Panc1 (cell line): Measurements from ENCODE around the gene NT5C.

Experiments used
- POLR2AphosphoS5 ChIP-seq: IDR thresholded peaks from 2 replicates; pipeline ENCODE4 v1.6.1; 2012; ENCODE audit warnings: mild to moderate bottlenecking, low read depth, low read length, moderate library complexity
- SIN3A ChIP-seq: IDR thresholded peaks from 2 replicates; pipeline ENCODE4 v1.6.1; 2012; ENCODE audit warnings: low read depth, mild to moderate bottlenecking, low read length, moderate library complexity, borderline replicate concordance; ENCODE audit not compliant: insufficient read depth
- TCF7L2 ChIP-seq: IDR thresholded peaks from 2 replicates; pipeline ENCODE4 v1.6.1; 2011; ENCODE audit warnings: mild to moderate bottlenecking, low read depth, low read length, inconsistent platforms
- TF ChIP-seq, protein P1 (sequence below): fragments of 450-650 bp; IDR thresholded peaks from 2 replicates; pipeline ENCODE4 v1.5.1; 2017; ENCODE audit warnings: mild to moderate bottlenecking
- TF ChIP-seq, protein P2 (sequence below), 2 experiments: IDR thresholded peaks; 2 replicates each; pipeline ENCODE4 v1.6.1; 2011 to 2012; ENCODE audit warnings: low read depth in 2 of 2, control low read depth in 1 of 2, low read length in 1 of 2, mild to moderate bottlenecking in 1 of 2, moderate library complexity in 1 of 2; ENCODE audit not compliant: insufficient read depth in 1 of 2

DNA sequence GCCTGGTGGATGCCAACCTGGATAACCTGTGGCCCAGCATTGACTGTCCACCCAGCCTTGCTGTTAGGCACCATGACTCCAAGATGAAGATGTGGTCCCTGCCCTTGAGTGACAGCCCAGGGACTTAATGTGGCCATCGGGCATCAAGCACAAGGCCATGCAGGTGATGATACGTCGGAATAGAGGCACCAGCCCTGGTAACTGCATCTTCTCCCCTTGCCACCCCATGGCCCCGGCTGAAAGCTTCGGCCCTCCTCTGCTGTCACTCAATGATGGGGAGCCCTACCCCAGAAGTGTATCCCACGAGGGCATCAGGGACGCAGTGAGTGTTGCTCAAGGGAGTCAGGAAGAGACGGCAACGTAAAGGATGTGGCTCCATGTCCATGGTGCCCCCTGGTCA lies 2.0 kb downstream of the NT5C start:
- TF ChIP-seq, protein P1, sequence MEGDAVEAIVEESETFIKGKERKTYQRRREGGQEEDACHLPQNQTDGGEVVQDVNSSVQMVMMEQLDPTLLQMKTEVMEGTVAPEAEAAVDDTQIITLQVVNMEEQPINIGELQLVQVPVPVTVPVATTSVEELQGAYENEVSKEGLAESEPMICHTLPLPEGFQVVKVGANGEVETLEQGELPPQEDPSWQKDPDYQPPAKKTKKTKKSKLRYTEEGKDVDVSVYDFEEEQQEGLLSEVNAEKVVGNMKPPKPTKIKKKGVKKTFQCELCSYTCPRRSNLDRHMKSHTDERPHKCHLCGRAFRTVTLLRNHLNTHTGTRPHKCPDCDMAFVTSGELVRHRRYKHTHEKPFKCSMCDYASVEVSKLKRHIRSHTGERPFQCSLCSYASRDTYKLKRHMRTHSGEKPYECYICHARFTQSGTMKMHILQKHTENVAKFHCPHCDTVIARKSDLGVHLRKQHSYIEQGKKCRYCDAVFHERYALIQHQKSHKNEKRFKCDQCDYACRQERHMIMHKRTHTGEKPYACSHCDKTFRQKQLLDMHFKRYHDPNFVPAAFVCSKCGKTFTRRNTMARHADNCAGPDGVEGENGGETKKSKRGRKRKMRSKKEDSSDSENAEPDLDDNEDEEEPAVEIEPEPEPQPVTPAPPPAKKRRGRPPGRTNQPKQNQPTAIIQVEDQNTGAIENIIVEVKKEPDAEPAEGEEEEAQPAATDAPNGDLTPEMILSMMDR: no peak
- peak; percentile 21; the same call in 1 of the 2 replicates for TF ChIP-seq POLR2AphosphoS5
- TF ChIP-seq TCF7L2: no peak
- no peak for TF ChIP-seq SIN3A
- TF ChIP-seq, protein P2, sequence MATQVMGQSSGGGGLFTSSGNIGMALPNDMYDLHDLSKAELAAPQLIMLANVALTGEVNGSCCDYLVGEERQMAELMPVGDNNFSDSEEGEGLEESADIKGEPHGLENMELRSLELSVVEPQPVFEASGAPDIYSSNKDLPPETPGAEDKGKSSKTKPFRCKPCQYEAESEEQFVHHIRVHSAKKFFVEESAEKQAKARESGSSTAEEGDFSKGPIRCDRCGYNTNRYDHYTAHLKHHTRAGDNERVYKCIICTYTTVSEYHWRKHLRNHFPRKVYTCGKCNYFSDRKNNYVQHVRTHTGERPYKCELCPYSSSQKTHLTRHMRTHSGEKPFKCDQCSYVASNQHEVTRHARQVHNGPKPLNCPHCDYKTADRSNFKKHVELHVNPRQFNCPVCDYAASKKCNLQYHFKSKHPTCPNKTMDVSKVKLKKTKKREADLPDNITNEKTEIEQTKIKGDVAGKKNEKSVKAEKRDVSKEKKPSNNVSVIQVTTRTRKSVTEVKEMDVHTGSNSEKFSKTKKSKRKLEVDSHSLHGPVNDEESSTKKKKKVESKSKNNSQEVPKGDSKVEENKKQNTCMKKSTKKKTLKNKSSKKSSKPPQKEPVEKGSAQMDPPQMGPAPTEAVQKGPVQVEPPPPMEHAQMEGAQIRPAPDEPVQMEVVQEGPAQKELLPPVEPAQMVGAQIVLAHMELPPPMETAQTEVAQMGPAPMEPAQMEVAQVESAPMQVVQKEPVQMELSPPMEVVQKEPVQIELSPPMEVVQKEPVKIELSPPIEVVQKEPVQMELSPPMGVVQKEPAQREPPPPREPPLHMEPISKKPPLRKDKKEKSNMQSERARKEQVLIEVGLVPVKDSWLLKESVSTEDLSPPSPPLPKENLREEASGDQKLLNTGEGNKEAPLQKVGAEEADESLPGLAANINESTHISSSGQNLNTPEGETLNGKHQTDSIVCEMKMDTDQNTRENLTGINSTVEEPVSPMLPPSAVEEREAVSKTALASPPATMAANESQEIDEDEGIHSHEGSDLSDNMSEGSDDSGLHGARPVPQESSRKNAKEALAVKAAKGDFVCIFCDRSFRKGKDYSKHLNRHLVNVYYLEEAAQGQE (IDR thresholded peaks at IDR 0.05; ENCODE audit: insufficient read depth in 1 of 2, low read depth in 2 of 2, low read length in 1 of 2): no peak
